Stimulated activated CD8-positive, alpha-beta memory T cell treated with anti-CD3 and anti-CD28 coated beads, Interleukin-2, amount 100 ng/mL, for 48 hours (primary cell): ENCODE results near the gene HOOK2.
A peak's percentile ranks its signal among the peaks of the same experiment; 100 is the strongest.
"Not testable (repeated sequence)": the region's sequence is repeated elsewhere in the genome, so short reads cannot be mapped to it uniquely, and the experiment has no call there.

Experiments
- DNase-seq, 2 donors: peaks; one replicate each; pipeline ENCODE4 v3.0.0-alpha.2; 2020; ENCODE audit warnings: low read depth in 2 of 2

HOOK2 gene

GRCh38 chr19:12721656-12722565 lies 53.4 kb downstream of the HOOK2 start:
- peak; percentile 28 to 40 for DNase-seq

- no peak for DNase-seq
Measured at GRCh38 chr19:12720851-12721655, 54.3 kb downstream of the HOOK2 start.

- DNase-seq: no peak
Measured at GRCh38 chr19:12720296-12720695, 55.1 kb downstream of the HOOK2 start.

GRCh38 chr19:12715929-12716328 lies 59.4 kb downstream of the HOOK2 start:
- DNase-seq: no peak

- no peak for DNase-seq
Measured at GRCh38 chr19:12715102-12715501, 60.2 kb downstream of the HOOK2 start.

GRCh38 chr19:12713304-12713703 lies 62.0 kb downstream of the HOOK2 start:
- not testable (repeated sequence) for DNase-seq
